Hematopoietic multipotent progenitor cell (in vitro differentiated cells): Measurements from ENCODE around the gene SART1. TPM values are rescaled to one million over a fixed set of nuclear protein-coding genes. Genes with fewer than 3 reads are reported as not detected.
"Not testable (repeated sequence)": the region's sequence is repeated elsewhere in the genome, so short reads cannot be mapped to it uniquely, and the experiment has no call there.

Experiments
- DNase-seq, 3 donors: peaks; one replicate each; pipeline ENCODE4 v3.0.0-alpha.2; 2011 to 2015; ENCODE audit warnings: low read depth in 2 of 3, low spot score in 2 of 3
- total RNA-seq: library from RNA; depleted of rRNA; stranded (reverse); fragments of >200 nt; gene quantifications from one replicate; pipeline ENCODE4 v1.2.3, GENCODE V29; 2012

SART1 gene
- total RNA-seq, 1 donor = 62.2 TPM

GRCh38 chr11:65931773-65932557 is 29.6 kb upstream of the SART1 start:
- peak in 1 of 3 donors; percentile 35 for DNase-seq

- no peak for DNase-seq
Measured at GRCh38 chr11:65932558-65932919, 29.0 kb upstream of the SART1 start.

- DNase-seq = peak in 1 of 3 donors; percentile 58
Measured at GRCh38 chr11:65934014-65934413, 27.5 kb upstream of the SART1 start.

- DNase-seq = no peak
Measured at GRCh38 chr11:65937766-65938165, 23.8 kb upstream of the SART1 start.

GRCh38 chr11:65941720-65942310 is 19.7 kb upstream of the SART1 start:
- DNase-seq = no peak

GRCh38 chr11:65942531-65942930 is 19.0 kb upstream of the SART1 start:
- no peak for DNase-seq

GRCh38 chr11:65944191-65944590 is 17.3 kb upstream of the SART1 start:
- no peak for DNase-seq

- DNase-seq = no peak
Measured at GRCh38 chr11:65944767-65945166, 16.8 kb upstream of the SART1 start.

- DNase-seq = no peak
Measured at GRCh38 chr11:65945430-65945911, 16.1 kb upstream of the SART1 start, which contains the start of gene TSGA10IP. TSGA10IP (plus strand) TSS chr11:65945480; CDS start chr11:65945676, 196 bp downstream.

GRCh38 chr11:65945941-65946558 is 15.5 kb upstream of the SART1 start:
- no peak for DNase-seq

- DNase-seq = no peak
Measured at GRCh38 chr11:65946655-65947054, 14.9 kb upstream of the SART1 start.

GRCh38 chr11:65947133-65947532 is 14.4 kb upstream of the SART1 start:
- no peak for DNase-seq

- no peak for DNase-seq
Measured at GRCh38 chr11:65947603-65948125, 13.9 kb upstream of the SART1 start.

- not testable (repeated sequence) for DNase-seq
Measured at GRCh38 chr11:65950711-65951110, 10.8 kb upstream of the SART1 start.

GRCh38 chr11:65951641-65952040 is 9.9 kb upstream of the SART1 start:
- not testable (repeated sequence) for DNase-seq

- DNase-seq = no peak
Measured at GRCh38 chr11:65952052-65952521, 9.4 kb upstream of the SART1 start.

GRCh38 chr11:65953471-65953870 is 8.1 kb upstream of the SART1 start:
- no peak for DNase-seq

GRCh38 chr11:65954771-65955170 is 6.8 kb upstream of the SART1 start:
- DNase-seq = no peak

- no peak for DNase-seq
Measured at GRCh38 chr11:65958291-65958690, 3.2 kb upstream of the SART1 start.

- DNase-seq = no peak
Measured at GRCh38 chr11:65958774-65959420, 2.6 kb upstream of the SART1 start.

- no peak for DNase-seq
Measured at GRCh38 chr11:65960824-65961266, 689 bp upstream of the SART1 start.
